HUES6 (cell line): Measurements from ENCODE around the gene PIP5K1B.

Experiments
- H3K27ac ChIP-seq: 2 replicates; pipeline ENCODE4 v1.7.0; 2013; ENCODE audit warnings: low read depth, mild to moderate bottlenecking, low read length, inconsistent platforms
- H3K27me3 ChIP-seq: 2 replicates; pipeline ENCODE4 v1.6.1; 2013; ENCODE audit warnings: low read length; ENCODE audit not compliant: control insufficient read depth, insufficient read depth
- H3K36me3 ChIP-seq: 2 replicates; pipeline ENCODE4 v1.6.1; 2013; ENCODE audit warnings: low read length; ENCODE audit not compliant: control insufficient read depth, insufficient read depth
- H3K4me1 ChIP-seq: 2 replicates; pipeline ENCODE4 v1.6.1; 2013; ENCODE audit warnings: low read length; ENCODE audit not compliant: control insufficient read depth, insufficient read depth
- H3K4me3 ChIP-seq: 2 replicates; pipeline ENCODE4 v1.5.1; 2013; ENCODE audit warnings: low read depth, low read length
- H3K9ac ChIP-seq: one replicate; pipeline ENCODE4 v1.6.1; 2013; ENCODE audit warnings: mild to moderate bottlenecking, low read length
- H3K9me3 ChIP-seq: 2 replicates; pipeline ENCODE4 v1.6.1; 2013; ENCODE audit warnings: low read depth, low read length; ENCODE audit not compliant: control insufficient read depth, insufficient read depth

PIP5K1B gene

DNA sequence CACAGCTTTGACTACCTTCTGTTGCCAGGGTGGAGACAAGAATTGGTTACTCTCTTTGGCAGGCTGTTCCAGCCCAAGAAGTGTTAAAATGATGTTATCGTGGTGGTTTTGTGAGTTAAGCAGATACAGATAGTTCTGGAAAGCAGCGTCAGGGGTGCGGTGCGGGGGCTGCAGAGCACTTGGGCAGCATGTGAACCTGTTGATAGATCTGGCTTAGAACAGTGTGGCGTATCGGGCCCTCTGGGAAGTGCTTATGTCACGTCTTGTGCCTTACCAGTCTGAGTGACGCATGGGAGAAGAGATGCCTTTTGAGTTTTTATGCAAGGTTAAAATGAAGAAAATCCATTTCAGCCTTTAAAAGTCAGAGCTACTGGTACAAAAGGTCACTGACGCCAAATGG lies 156.4 kb downstream of the PIP5K1B start:
- H3K4me3 ChIP-seq: no peak overlapping the region
- H3K4me1 ChIP-seq: peaks cover 6% of the 10 kb centered on the region; the same call in 1 of the 2 replicates
- H3K36me3 ChIP-seq: no peaks in the 10 kb centered on the region
- H3K27me3 ChIP-seq: no peaks in the 10 kb centered on the region
- H3K9me3 ChIP-seq: no peaks in the 10 kb centered on the region
- no peak overlapping the region for H3K9ac ChIP-seq
- no peak overlapping the region for H3K27ac ChIP-seq

DNA sequence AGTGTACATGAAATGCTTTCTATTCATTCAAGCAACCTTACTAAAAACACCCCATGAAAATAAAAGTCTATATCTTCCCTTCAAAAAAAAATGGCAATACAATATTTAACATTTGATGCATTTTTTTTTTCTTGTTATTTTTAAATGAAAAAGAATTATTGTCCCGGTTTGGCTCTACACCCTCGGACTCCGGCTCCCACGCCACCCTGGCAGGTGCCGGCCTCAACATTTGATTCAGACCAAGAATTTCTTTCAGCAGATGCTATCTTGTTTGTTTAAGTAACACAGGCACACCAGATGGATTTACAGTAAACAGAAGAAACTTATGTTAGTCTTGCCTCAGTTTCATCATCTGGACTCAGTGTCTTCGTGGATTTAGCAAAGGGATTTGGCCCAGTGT lies 162.0 kb downstream of the PIP5K1B start:
- Histone ChIP-seq H3K4me3 (no peak overlapping the region), H3K9ac (no peak overlapping the region), H3K9me3 (no peaks in the 10 kb centered on the region), H3K36me3 (no peaks in the 10 kb centered on the region), H3K4me1 (peaks cover 42% of the 10 kb centered on the region), H3K27ac (no peak overlapping the region), H3K27me3 (no peaks in the 10 kb centered on the region)

DNA sequence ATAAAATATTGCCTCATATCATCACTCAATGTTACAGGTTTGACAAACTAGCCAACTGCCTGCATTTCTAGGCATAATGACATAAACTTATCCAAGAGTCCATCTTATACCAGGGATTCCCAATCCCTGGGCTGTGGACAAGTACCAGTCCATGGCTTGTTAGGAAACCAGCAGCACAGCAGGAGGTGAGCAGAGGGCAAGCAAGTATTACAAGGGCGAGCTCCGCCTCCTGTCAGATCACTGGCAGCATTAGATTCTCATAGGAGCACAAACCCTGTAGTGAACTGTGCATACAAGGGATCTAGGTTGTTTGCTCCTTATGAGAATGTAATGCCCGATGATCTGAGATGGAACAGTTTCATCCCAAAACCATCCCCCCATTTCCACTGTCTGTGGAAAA lies 164.0 kb downstream of the PIP5K1B start:
- H3K9ac ChIP-seq: no peak overlapping the region
- peaks cover 55% of the 10 kb centered on the region for H3K4me1 ChIP-seq
- H3K27me3 ChIP-seq: no peaks in the 10 kb centered on the region
- no peak overlapping the region for H3K4me3 ChIP-seq
- H3K27ac ChIP-seq: no peak overlapping the region
- no peaks in the 10 kb centered on the region for H3K9me3 ChIP-seq
- no peaks in the 10 kb centered on the region for H3K36me3 ChIP-seq

DNA sequence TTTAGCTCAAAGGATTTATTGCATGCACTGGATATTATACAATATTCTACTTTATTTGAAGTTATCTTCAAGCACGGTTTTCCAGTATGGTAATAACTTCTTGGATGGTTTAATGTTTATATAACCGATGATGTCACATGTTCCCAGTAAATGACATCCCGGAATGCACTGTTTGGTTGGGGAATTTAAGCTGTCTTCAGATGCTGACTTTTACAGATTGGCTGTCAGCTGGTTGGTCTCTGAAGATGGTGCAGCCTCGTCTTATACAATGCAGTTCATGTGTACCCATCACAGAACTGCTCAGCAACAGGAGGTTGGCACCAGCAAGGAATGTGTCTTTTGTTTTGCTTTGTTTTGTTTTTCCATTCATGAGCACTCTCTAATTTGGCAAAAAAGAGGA lies 165.0 kb downstream of the PIP5K1B start:
- Histone ChIP-seq H3K9ac (no peak overlapping the region), H3K36me3 (no peaks in the 10 kb centered on the region), H3K27ac (no peak overlapping the region), H3K4me1 (peaks cover 65% of the 10 kb centered on the region), H3K9me3 (no peaks in the 10 kb centered on the region), H3K4me3 (no peak overlapping the region), H3K27me3 (no peaks in the 10 kb centered on the region)

DNA sequence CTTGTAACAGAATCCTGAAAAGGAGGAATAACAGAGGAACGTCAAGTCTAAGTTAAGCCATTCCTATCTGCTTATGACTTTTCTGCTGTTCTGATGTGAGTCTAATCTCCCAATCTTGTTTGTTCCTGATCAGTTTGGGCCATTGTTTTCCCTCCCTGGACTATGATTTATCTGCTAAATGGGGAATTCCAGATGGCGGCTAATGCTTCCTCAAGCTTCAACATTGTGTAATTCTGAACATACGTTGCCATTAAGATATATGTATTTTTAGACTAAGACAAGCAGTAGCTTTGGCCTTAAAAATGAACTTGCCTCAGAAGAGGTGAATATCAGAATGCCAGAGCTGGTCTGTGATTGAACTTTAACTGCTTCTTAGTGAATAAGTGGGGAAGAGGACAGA lies 166.2 kb downstream of the PIP5K1B start:
- H3K4me1 ChIP-seq: peaks cover 68% of the 10 kb centered on the region
- peak overlapping the region; percentile 78 for H3K9ac ChIP-seq
- H3K4me3 ChIP-seq: no peak overlapping the region
- no peaks in the 10 kb centered on the region for H3K36me3 ChIP-seq
- peak overlapping the region; percentile 87 for H3K27ac ChIP-seq
- H3K9me3 ChIP-seq: no peaks in the 10 kb centered on the region
- H3K27me3 ChIP-seq: no peaks in the 10 kb centered on the region

DNA sequence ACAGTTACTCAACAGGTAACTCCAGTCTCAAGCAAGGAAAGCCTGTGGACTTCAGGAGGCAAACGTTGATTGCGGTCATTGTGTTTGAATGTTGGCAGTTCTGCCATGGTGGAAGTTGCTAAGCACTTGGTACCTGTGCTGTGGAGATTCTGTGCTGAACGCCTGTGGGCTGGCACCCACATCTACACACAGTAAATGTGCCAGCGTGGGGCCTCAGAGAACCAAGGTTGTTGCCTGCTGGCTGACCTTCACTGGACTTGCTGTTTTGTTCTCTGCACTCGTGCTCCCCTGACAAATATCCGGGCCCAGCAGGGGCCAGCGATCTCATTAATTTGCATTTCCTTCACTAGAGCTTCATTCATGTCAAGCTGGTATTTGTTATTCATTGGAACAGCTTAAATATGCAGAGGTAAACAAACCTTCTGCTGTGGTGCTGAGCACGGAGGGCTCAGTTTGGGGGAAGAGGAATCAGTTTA lies 167.0 kb downstream of the PIP5K1B start:
- H3K4me1 ChIP-seq: peaks cover 71% of the 10 kb centered on the region
- H3K27ac ChIP-seq: peak overlapping the region; percentile 87
- H3K9ac ChIP-seq: peak overlapping the region; percentile 78
- no peaks in the 10 kb centered on the region for H3K9me3 ChIP-seq
- no peaks in the 10 kb centered on the region for H3K27me3 ChIP-seq
- peak overlapping the region; percentile 5; the same call in 1 of the 2 replicates for H3K4me3 ChIP-seq
- no peaks in the 10 kb centered on the region for H3K36me3 ChIP-seq

DNA sequence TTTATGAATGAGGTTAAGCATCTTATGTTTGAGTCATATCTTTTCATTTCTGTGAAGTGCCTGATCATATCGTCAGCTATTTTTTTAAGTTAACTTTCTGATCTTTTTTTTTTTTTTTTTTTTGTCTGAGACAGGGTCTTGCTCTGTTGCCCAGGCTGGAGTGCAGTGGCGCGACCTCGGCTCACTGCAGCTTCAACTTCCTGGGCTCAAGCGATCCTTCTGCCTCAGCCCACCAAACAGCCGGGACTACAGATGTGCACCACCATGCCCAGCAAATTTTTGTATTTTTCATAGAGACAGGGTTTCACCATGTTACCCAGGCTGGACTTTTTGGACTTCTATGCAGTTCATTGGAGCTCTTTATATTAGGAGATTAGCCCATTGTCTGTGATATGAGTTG lies 168.1 kb downstream of the PIP5K1B start:
- Histone ChIP-seq H3K4me1 (peaks cover 71% of the 10 kb centered on the region), H3K9ac (peak overlapping the region; percentile 56), H3K4me3 (no peak overlapping the region), H3K36me3 (no peaks in the 10 kb centered on the region), H3K27me3 (no peaks in the 10 kb centered on the region), H3K9me3 (no peaks in the 10 kb centered on the region), H3K27ac (peak overlapping the region; percentile 87)

DNA sequence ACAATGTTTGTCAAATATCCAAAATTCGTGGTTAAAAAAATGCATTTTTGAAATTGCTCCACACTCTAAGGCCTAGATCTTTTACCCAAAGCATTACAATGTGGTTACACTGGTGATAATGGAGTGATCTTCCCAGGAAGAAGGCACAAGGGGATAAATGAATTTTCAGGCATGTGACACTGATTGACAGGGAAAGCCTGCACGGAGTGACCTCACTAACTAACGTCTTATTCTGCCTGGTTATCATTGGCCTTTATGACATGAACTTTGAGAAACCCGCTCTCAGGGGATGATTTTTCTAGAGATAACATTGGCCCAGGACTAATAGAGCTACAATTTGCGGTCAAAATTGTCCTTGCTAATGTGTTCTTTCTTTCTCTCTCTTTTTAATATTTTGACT lies 171.2 kb downstream of the PIP5K1B start:
- Histone ChIP-seq H3K4me3 (no peak overlapping the region), H3K9ac (no peak overlapping the region), H3K9me3 (no peaks in the 10 kb centered on the region), H3K27me3 (no peaks in the 10 kb centered on the region), H3K36me3 (no peaks in the 10 kb centered on the region), H3K27ac (0 out of 2 replicates have a peak overlapping the region, but pooled peaks have one; percentile 24), H3K4me1 (peaks cover 42% of the 10 kb centered on the region)

DNA sequence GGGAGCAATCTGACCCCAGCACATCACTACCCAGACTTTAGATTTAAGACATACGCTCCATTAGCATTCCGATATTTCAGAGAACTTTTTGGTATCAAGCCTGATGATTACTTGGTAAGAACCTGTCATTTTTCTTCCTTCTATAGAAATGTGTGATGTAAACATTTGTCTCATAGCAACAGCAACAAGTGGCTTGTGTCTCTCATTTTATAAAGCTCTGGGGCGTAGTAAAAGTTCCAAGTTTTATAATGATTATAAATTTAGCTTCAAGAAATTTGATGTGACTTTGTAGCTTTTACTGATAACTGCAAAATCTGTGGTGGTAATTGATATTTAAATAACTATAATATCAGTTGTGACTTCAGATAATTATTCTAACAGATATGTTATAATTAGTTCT lies 171.6 kb downstream of the PIP5K1B start:
- no peak overlapping the region for H3K9ac ChIP-seq
- H3K9me3 ChIP-seq: no peaks in the 10 kb centered on the region
- H3K4me3 ChIP-seq: no peak overlapping the region
- H3K4me1 ChIP-seq: peaks cover 38% of the 10 kb centered on the region
- no peak overlapping the region for H3K27ac ChIP-seq
- no peaks in the 10 kb centered on the region for H3K27me3 ChIP-seq
- H3K36me3 ChIP-seq: no peaks in the 10 kb centered on the region

DNA sequence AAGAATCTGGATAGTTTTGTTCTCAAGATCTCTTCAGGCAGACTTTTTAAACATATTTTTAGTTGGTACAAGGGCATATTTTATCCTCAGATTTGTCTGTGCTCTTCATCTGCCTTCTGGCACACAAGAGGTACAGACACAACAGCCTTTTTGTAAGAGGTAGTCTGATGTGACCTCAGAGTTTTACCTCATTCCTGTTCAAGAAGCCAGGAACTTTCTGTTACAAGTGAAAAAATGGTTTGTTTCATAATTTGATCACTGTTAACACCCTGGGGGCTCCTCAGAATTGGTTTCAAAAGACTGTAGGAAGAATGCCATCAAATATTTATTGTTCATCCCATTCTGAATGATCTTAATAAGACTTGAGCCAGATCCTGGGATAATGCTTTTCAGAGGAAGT lies 172.2 kb downstream of the PIP5K1B start:
- no peak overlapping the region for H3K4me3 ChIP-seq
- no peak overlapping the region for H3K27ac ChIP-seq
- no peaks in the 10 kb centered on the region for H3K36me3 ChIP-seq
- no peaks in the 10 kb centered on the region for H3K9me3 ChIP-seq
- peaks cover 33% of the 10 kb centered on the region for H3K4me1 ChIP-seq
- H3K27me3 ChIP-seq: no peaks in the 10 kb centered on the region
- H3K9ac ChIP-seq: no peak overlapping the region

DNA sequence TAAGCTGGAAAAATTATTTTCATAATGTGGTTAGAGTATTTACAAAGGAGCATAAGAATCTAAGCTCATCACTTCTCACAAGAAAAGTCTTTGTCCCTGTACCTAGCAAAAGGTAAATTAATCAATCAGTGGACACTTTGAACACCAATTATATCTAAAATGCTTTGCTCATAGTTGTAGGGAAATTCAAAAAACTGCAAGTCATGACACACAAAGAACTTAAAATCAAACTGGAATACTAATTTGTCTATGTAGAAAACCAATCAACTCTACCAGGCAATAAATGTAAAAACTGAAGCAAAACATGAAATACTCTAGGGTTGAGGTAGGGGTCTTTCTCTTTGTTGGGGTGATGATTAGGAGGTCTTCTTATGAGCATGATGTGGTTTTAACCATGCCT lies 173.4 kb downstream of the PIP5K1B start:
- Histone ChIP-seq H3K27me3 (no peaks in the 10 kb centered on the region), H3K9ac (no peak overlapping the region), H3K4me1 (peaks cover 30% of the 10 kb centered on the region), H3K9me3 (no peaks in the 10 kb centered on the region), H3K4me3 (no peak overlapping the region), H3K27ac (no peak overlapping the region), H3K36me3 (no peaks in the 10 kb centered on the region)

DNA sequence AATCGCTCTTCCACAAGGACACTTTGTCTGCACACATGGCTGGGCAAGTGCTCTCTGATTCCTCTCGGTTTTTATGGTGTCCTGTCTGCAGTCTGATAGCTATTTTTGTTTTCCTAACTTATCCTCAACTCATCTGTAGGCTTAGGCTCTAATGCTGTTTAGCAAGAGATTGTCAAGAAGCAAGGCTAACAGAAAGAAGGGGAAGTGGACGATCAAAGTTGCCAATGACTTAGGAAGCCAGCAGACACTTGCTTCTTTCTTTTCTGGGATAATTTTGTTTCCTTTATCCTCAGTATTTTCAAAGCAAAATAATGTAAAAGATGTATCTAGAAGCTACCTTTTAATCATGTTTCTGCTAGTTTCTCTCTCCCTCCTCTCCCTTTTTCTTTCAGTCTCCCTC lies 178.2 kb downstream of the PIP5K1B start:
- no peaks in the 10 kb centered on the region for H3K9me3 ChIP-seq
- H3K4me3 ChIP-seq: no peak overlapping the region
- H3K9ac ChIP-seq: no peak overlapping the region
- no peaks in the 10 kb centered on the region for H3K27me3 ChIP-seq
- no peaks in the 10 kb centered on the region for H3K36me3 ChIP-seq
- H3K27ac ChIP-seq: no peak overlapping the region
- H3K4me1 ChIP-seq: peaks cover 2% of the 10 kb centered on the region; the same call in 1 of the 2 replicates
